ENCODE results near the gene LIMCH1.
"Not testable (repeated sequence)": the region's sequence is repeated elsewhere in the genome, so short reads cannot be mapped to it uniquely, and the experiment has no call there.

The LIMCH1 gene

GRCh38 chr4:41538017-41538733, at the start of gene LIMCH1:
Gene LIMCH1, plus strand, starts transcription at chr4:41538157. Its CDS starts 67,839 bp downstream, at chr4:41605996.
- no peak for DNase-seq

- not testable (repeated sequence) for DNase-seq
Observed at GRCh38 chr4:41491081-41491576, 46.8 kb upstream of the LIMCH1 start.

- DNase-seq: no peak
Observed at GRCh38 chr4:41496977-41497376, 41.0 kb upstream of the LIMCH1 start.

DNA sequence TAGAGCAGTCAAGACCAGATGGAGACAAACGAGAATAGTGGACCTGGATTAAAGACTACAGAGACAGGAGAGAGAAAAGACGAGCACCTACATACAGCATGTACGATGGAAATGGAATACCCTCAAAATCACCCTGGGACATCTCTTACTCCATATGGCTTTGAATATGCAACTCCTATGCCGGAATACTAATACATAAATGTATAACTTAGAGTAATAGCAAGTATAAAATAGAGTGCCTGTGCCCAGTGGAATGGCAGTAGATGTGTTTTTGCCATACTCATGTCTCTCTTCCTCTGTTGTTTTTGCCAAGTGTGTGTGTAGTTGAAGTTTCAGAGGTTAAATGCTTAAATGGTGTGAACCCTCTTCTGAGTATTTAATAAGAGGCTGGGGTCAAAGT, 39.8 kb upstream of the LIMCH1 start:
- no peak for DNase-seq

- no peak for DNase-seq
Observed at GRCh38 chr4:41504167-41504818, 33.7 kb upstream of the LIMCH1 start.

DNA sequence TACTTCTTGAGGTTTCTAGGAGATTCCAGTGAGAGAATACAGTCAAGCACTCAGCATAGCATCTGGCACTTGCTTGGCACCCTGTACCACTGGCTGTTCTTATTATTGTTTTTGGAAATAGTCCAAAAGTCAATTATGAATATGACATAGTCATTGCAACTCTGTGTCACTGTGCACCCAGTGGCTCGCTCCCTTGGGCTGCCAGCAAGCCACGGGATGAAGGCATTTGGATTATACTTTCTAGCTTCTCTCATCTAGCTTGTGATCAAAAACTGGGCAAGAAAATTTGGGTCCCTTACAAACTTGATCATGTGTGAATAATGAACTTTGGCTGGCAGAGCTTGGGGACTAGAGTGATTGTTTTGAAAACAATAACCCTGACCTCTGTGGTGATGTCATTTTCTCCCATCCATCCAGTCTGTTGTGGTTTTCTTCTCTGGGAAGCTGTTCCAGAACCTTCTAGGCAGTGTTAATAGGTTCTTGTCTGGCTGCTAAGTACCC, 32.7 kb upstream of the LIMCH1 start:
- no peak for DNase-seq

- DNase-seq: no peak
Observed at GRCh38 chr4:41506130-41506529, 31.8 kb upstream of the LIMCH1 start.

- DNase-seq: no peak
Observed at GRCh38 chr4:41507291-41507947, 30.5 kb upstream of the LIMCH1 start.

- no peak for DNase-seq
Observed at GRCh38 chr4:41509451-41509866, 28.5 kb upstream of the LIMCH1 start.

- no peak for DNase-seq
Observed at GRCh38 chr4:41510179-41510578, 27.8 kb upstream of the LIMCH1 start.

- no peak for DNase-seq
Observed at GRCh38 chr4:41512136-41512535, 25.8 kb upstream of the LIMCH1 start.

- DNase-seq: no peak
Observed at GRCh38 chr4:41512596-41512995, 25.4 kb upstream of the LIMCH1 start.

- DNase-seq: no peak
Observed at GRCh38 chr4:41514169-41514568, 23.8 kb upstream of the LIMCH1 start.

DNA sequence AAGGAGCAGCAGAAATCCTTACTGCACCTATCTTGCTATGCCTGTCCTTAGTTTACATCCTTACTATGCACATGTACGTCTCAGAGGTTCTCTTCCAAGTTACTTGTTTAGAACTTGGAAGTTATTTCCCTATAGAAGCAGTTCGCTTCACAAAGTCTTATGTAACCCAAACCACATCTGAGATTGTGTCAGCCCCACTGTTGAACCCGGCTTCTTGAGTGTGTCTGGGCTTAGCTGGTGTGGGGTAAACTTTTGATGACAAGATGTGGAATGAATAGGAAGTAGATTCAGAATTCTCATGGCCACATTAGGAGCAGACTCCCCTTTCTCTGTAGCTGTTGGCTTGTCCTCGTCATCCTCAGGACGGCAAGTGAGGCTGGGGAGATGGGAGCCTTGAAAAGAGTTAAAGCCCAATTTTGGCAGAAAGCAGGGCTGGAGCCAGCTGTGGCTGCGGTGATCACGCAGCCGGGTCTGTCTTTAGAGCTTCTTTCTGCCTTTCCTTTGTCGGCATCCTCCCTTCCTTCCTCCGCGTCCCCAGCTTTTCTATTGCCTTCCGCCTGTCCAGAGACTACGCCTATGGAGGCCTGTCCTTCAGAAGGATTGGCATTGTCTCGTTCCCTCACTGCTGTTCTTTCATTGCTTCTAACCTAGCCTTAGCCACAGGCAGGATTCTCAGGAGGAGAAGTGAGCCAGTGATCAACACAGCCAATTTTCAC, 23.0 kb upstream of the LIMCH1 start:
- DNase-seq: no peak

- no peak for DNase-seq
Observed at GRCh38 chr4:41517121-41517520, 20.8 kb upstream of the LIMCH1 start.

- DNase-seq: no peak
Observed at GRCh38 chr4:41517747-41518146, 20.2 kb upstream of the LIMCH1 start.

DNA sequence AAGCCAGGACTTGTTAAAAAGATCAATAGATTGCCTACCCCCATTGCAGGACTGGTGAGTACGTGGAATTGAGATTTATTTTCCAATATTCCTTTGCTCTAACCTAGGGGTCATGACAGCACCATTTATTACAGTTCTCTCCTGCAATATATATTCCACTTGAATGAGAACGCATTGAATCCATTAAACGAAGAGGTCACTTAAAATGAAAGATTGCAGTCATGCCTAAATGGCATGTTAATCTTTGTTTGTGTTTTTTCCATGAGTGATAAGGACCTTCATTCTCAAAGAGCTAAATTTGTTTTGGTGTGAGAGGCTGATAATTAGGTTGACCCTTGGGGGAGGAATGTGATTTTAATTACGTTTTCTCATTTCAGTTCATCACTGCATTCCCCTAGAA, 13.5 kb upstream of the LIMCH1 start:
- DNase-seq: no peak

- no peak for DNase-seq
Observed at GRCh38 chr4:41525129-41525528, 12.8 kb upstream of the LIMCH1 start.

DNA sequence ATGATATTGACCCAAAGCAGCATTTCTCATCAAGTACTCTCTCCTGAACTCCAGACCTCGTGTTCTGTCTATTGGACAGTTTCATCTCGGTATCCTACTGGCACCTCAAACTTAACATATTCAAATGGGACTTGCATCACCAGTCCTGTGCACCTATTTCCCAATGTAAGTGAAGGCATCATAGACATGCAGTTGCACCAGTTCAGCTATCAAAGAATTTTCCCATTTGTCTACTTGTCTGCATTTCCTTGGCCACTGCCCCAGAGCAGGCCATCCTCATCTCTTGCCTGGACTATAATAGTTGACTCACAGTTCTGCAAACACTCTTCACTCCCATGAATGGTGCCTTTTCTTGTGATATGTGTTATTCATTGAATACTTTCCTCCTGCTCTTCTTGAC, 11.3 kb upstream of the LIMCH1 start:
- no peak for DNase-seq

- DNase-seq: no peak
Observed at GRCh38 chr4:41528512-41529205, 9.3 kb upstream of the LIMCH1 start.

DNA sequence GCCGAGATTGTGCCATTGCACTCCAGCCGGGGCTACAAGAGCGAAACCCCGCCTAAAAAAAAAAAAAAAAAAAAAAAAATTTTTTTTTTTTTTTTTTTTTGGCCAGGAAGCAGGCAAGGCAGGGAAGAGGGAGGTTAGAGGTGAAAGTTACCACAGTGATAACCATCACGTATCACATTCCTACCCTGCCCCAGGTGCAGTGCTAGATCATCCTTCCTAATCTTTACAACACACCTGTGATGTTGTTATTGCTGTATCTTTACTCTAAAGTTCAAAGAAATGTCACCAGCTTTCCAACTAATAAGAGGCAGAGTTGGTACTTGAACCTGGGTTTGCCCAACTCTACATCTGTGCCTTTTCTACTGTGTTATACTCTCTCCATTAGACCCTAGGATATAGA, 7.2 kb upstream of the LIMCH1 start:
- DNase-seq: no peak

DNA sequence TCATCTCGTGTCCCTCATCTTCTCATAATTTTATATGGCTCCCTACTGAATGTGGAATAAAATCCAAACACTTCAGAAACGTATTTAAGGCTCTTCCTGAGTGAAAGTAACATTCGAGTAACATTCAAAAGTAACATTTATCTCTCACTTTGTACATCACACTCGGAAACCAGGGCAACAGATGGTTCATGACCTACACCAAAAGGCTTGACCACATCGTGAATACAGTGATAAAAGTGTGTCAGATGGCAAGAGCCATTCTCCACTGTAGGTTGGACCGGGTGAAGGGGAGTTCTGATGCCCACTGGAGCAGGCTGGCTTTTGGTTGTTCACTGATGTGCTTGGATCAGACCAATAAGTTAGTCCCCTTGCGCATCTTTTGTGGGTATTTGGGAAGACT, 5.6 kb upstream of the LIMCH1 start:
- DNase-seq: no peak
